DOHH2 (cell line): ENCODE measurements around the gene FXN.

Experiments
- EZH2phosphoT487 ChIP-seq: fragments of 200-600 bp; sonication (generic); IDR thresholded peaks from 2 replicates; pipeline ENCODE4 v1.6.1; 2017; ENCODE audit warnings: borderline replicate concordance, mild to moderate bottlenecking, antibody characterized with exemption, low read length, moderate library complexity, mixed read lengths
- TF ChIP-seq, protein P1 (sequence below): fragments of 200-600 bp; sonication (generic); IDR thresholded peaks from one replicate; pipeline ENCODE4 v1.5.1; 2014; ENCODE audit warnings: antibody characterized with exemption, mild to moderate bottlenecking, low read depth, low read length; ENCODE audit not compliant: poor library complexity, severe bottlenecking

DNA sequence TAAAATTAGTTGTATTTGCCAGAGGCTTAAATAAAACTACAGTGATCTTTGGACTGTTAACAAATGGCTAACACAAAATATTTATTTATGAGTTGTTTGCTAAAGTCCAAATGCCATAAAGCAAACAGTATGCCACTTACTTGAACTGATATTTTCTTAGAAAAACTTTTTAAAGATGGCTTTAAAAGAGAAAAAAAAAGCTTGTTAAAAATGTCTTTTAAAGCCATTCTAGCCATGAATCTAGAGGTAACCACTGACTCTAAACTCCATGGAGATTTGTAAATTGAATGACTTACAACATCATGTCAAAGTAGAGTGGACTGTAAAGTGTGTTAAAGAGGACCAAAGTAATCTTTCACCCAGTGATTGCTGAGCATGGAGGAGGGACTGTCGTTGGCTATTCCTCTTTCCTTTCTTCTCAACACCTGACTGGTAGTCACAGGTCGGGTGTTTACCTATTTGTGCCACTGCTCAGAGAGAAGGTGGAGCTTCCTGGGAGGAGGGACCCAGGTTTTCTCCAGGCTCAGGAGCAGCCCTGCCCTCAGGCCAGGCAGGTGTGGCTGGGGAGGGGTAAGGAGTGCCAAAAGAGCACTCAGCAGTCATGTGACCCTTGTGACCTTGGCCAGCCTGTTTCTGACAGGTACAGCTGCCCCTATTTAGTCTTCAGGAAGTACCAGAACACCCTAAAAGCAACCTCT is 69.4 kb downstream of the FXN start:
- TF ChIP-seq, protein P1, sequence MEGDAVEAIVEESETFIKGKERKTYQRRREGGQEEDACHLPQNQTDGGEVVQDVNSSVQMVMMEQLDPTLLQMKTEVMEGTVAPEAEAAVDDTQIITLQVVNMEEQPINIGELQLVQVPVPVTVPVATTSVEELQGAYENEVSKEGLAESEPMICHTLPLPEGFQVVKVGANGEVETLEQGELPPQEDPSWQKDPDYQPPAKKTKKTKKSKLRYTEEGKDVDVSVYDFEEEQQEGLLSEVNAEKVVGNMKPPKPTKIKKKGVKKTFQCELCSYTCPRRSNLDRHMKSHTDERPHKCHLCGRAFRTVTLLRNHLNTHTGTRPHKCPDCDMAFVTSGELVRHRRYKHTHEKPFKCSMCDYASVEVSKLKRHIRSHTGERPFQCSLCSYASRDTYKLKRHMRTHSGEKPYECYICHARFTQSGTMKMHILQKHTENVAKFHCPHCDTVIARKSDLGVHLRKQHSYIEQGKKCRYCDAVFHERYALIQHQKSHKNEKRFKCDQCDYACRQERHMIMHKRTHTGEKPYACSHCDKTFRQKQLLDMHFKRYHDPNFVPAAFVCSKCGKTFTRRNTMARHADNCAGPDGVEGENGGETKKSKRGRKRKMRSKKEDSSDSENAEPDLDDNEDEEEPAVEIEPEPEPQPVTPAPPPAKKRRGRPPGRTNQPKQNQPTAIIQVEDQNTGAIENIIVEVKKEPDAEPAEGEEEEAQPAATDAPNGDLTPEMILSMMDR = no peak
- TF ChIP-seq EZH2phosphoT487 = no peak
